ENCODE measurements around the gene ITFG1. TPM values are rescaled to one million over a fixed set of nuclear protein-coding genes. Genes with fewer than 3 reads are reported as not detected.
A peak's percentile ranks its signal among the peaks of the same experiment; 100 is the strongest.
"Not testable (repeated sequence)": the region's sequence is repeated elsewhere in the genome, so short reads cannot be mapped to it uniquely, and the experiment has no call there.

ITFG1 gene
- total RNA-seq, 2 donors from 2014 or later, result 50.2 to 53.2 TPM

GRCh38 chr16:47142486-47142820 lies 318.4 kb downstream of the ITFG1 start:
- intact Hi-C loops (cut with DNase I), result loop anchor here (10.0 kb wide), 2 partner anchors 912 to 1012 kb away; partner anchors contain the start of gene ABCC12 (in 1 of the 2)
- DNase-seq (no peak), ATAC-seq (peak in 1 of 2 donors; percentile 12)

- DNase-seq, result peak; percentile 80
- intact Hi-C loops (cut with DNase I), result loop anchor here (1.0 to 10.0 kb wide), 3 partner anchors 913 to 1014 kb away; partner anchors contain the start of gene ABCC12 (in 1 of the 2)
- ATAC-seq, result peak; percentile 75 to 92
Observed at GRCh38 chr16:47141773-47142485, 318.9 kb downstream of the ITFG1 start.

- ATAC-seq (no peak), DNase-seq (no peak)
- intact Hi-C loops (cut with DNase I), result loop anchor here (1.0 to 10.0 kb wide), 3 partner anchors 914 to 1016 kb away; partner anchors contain the start of gene ABCC12 (in 1 of the 2)
Observed at GRCh38 chr16:47140686-47141085, 320.2 kb downstream of the ITFG1 start.

GRCh38 chr16:47139561-47140185 lies 321.2 kb downstream of the ITFG1 start:
- ATAC-seq, result no peak
- intact Hi-C loops (cut with DNase I), result loop anchor here (10.0 kb wide), 2 partner anchors 915 to 1015 kb away; partner anchors contain the start of gene ABCC12 (in 1 of the 2)
- no peak for DNase-seq

- intact Hi-C loops (cut with DNase I); ATAC-seq; DNase-seq: not testable (repeated sequence)
Observed at GRCh38 chr16:47137925-47138324, 322.9 kb downstream of the ITFG1 start.

- intact Hi-C loops (cut with DNase I), result no loop called here
- ATAC-seq, result no peak
- no peak for DNase-seq
Observed at GRCh38 chr16:47136099-47136842, 324.6 kb downstream of the ITFG1 start.

GRCh38 chr16:47134550-47134949 lies 326.3 kb downstream of the ITFG1 start:
- DNase-seq (no peak), ATAC-seq (no peak)
- intact Hi-C loops (cut with DNase I), result no loop called here

GRCh38 chr16:47132308-47132707 lies 328.6 kb downstream of the ITFG1 start:
- ATAC-seq (no peak), DNase-seq (no peak)
- intact Hi-C loops (cut with DNase I), result no loop called here

GRCh38 chr16:47129755-47130435 lies 331.0 kb downstream of the ITFG1 start:
- ATAC-seq (no peak), DNase-seq (no peak)
- intact Hi-C loops (cut with DNase I), result no loop called here

- DNase-seq (no peak), ATAC-seq (no peak)
- intact Hi-C loops (cut with DNase I), result no loop called here
Observed at GRCh38 chr16:47127541-47127940, 333.3 kb downstream of the ITFG1 start.

- intact Hi-C loops (cut with DNase I), result no loop called here
- ATAC-seq, result no peak
Observed at GRCh38 chr16:47125757-47126156, 335.1 kb downstream of the ITFG1 start.

GRCh38 chr16:47113130-47113529 lies 347.7 kb downstream of the ITFG1 start:
- intact Hi-C loops (cut with DNase I), result no loop called here
- DNase-seq (no peak), ATAC-seq (no peak)

More at GRCh38 chr16:47125757-47126156, 335.1 kb downstream of the ITFG1 start:
- no peak for DNase-seq

- ATAC-seq (no peak), DNase-seq (no peak)
- intact Hi-C loops (cut with DNase I), result no loop called here
Observed at GRCh38 chr16:47110939-47111338, 349.9 kb downstream of the ITFG1 start.

GRCh38 chr16:47109361-47109760 lies 351.5 kb downstream of the ITFG1 start:
- ATAC-seq (no peak), DNase-seq (no peak)
- intact Hi-C loops (cut with DNase I), result no loop called here

Other genes starting within 250 kb of the ITFG1 start
- gene PHKB, start 268 bp upstream of the ITFG1 start, total RNA-seq, result 10 to 100 TPM; 47.7 to 53.5 TPM